Measurements from ENCODE around the gene VWA3A.

DNA sequence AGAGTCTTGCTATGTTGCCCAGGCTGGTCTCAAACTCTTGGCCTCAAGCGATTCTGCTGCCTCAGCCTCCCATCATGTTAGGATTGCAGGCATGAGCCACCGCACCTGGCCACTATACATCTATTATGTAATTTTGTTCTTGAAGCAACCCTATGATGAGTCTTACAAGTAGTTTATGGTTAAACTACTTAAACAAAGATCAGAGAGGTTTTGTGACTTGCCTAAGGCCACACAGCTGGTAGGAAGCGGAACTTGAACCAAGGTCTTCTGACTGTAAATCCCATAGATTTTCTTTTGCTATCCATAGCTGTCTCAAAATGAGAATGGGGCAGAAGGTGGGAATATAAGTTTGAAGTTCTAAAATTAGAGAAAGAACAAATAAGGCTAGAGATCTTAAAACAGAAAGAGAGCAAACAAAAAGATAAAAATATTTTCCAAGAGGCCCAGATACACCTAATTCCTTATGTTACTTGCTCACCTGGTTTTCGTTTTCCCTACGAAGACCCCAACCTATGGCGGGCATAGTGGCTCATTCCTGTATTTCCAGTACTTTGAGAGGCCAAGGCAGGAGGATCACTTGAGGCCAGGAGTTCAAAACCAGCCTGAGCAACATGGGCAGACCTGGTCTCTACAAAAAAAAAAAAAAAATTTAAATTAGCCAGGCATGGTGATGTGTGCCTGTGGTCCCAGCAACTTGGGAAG, 32.4 kb downstream of the VWA3A start:
- TF ChIP-seq POLR2A (IDR thresholded peaks at IDR 0.05), result no peak
- TF ChIP-seq, protein P1, sequence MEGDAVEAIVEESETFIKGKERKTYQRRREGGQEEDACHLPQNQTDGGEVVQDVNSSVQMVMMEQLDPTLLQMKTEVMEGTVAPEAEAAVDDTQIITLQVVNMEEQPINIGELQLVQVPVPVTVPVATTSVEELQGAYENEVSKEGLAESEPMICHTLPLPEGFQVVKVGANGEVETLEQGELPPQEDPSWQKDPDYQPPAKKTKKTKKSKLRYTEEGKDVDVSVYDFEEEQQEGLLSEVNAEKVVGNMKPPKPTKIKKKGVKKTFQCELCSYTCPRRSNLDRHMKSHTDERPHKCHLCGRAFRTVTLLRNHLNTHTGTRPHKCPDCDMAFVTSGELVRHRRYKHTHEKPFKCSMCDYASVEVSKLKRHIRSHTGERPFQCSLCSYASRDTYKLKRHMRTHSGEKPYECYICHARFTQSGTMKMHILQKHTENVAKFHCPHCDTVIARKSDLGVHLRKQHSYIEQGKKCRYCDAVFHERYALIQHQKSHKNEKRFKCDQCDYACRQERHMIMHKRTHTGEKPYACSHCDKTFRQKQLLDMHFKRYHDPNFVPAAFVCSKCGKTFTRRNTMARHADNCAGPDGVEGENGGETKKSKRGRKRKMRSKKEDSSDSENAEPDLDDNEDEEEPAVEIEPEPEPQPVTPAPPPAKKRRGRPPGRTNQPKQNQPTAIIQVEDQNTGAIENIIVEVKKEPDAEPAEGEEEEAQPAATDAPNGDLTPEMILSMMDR (IDR thresholded peaks at IDR 0.05), result no peak

Measured in right lobe of liver (tissue), 4 donors.